HepG2 (cell line): ENCODE results near the gene STPG4. TPM values are rescaled to one million over a fixed set of nuclear protein-coding genes. Genes with fewer than 3 reads are reported as not detected.
A peak's percentile ranks its signal among the peaks of the same experiment; 100 is the strongest.

Experiments
- DPF2 ChIP-seq: sonication (generic); formaldehyde crosslinking; IDR thresholded peaks from 2 replicates; pipeline ENCODE4 v1.4.0; 2020; ENCODE audit warnings: mild to moderate bottlenecking, low read depth, missing genetic modification reagents, borderline replicate concordance
- ELF4 ChIP-seq: sonication (generic); formaldehyde crosslinking; IDR thresholded peaks from 2 replicates; pipeline ENCODE4 v1.5.0; 2020; ENCODE audit warnings: missing genetic modification reagents, mild to moderate bottlenecking, moderate library complexity, borderline replicate concordance
- GATA4 ChIP-seq: sonication (generic); IDR thresholded peaks from 2 replicates; pipeline ENCODE4 v1.6.1; 2016; ENCODE audit warnings: antibody characterized with exemption, low read depth, borderline replicate concordance
- KLF16 ChIP-seq, 2 experiments: sonication (generic) in 1 of 2; formaldehyde crosslinking in 1 of 2; IDR thresholded peaks; 2 replicates each; pipeline versions ENCODE4 v1.6.1 to v1.8.0; 2016 to 2023; ENCODE audit warnings: missing genetic modification reagents in 2 of 2, missing compliant biosample characterization in 1 of 2
- NR1H2 ChIP-seq: sonication (generic); formaldehyde crosslinking; IDR thresholded peaks from 2 replicates; pipeline ENCODE4 v1.8.1; 2022; ENCODE audit warnings: low read depth, missing genetic modification reagents, borderline replicate concordance
- SPEN ChIP-seq: sonication (generic); formaldehyde crosslinking; IDR thresholded peaks from 2 replicates; pipeline ENCODE4 v1.5.1; 2020; ENCODE audit warnings: low read depth, mild to moderate bottlenecking, missing genetic modification reagents
- TOE1 ChIP-seq: sonication (generic); formaldehyde crosslinking; IDR thresholded peaks from 2 replicates; pipeline ENCODE4 v1.4.0; 2020; ENCODE audit warnings: mild to moderate bottlenecking, missing genetic modification reagents
- ZNF275 ChIP-seq: sonication (generic); formaldehyde crosslinking; IDR thresholded peaks from 2 replicates; pipeline ENCODE4 v1.8.0; 2022; ENCODE audit warnings: missing genetic modification reagents, mild to moderate bottlenecking, inconsistent platforms, borderline replicate concordance
- ZNF451 ChIP-seq: sonication (generic); formaldehyde crosslinking; IDR thresholded peaks from 2 replicates; pipeline ENCODE4 v1.5.0; 2020; ENCODE audit warnings: mild to moderate bottlenecking, missing genetic modification reagents
- ZNF460 ChIP-seq: sonication (generic); formaldehyde crosslinking; IDR thresholded peaks from 2 replicates; pipeline ENCODE4 v1.5.1; 2020; ENCODE audit warnings: missing genetic modification reagents, mild to moderate bottlenecking, borderline replicate concordance
- ZNF709 ChIP-seq: sonication (generic); formaldehyde crosslinking; IDR thresholded peaks from 2 replicates; pipeline ENCODE4 v1.5.0; 2020; ENCODE audit warnings: mild to moderate bottlenecking, missing genetic modification reagents
- ZNF768 ChIP-seq: sonication (generic); formaldehyde crosslinking; IDR thresholded peaks from 2 replicates; pipeline ENCODE4 v1.4.0; 2020; ENCODE audit warnings: missing genetic modification reagents
- ZNF772 ChIP-seq: sonication (generic); formaldehyde crosslinking; IDR thresholded peaks from 2 replicates; pipeline ENCODE4 v1.5.0; 2020; ENCODE audit warnings: mild to moderate bottlenecking, missing genetic modification reagents
- ZSCAN12 ChIP-seq: sonication (generic); formaldehyde crosslinking; IDR thresholded peaks from 2 replicates; pipeline ENCODE4 v1.9.0; 2021; ENCODE audit warnings: mild to moderate bottlenecking, missing genetic modification reagents
- ZSCAN20 ChIP-seq: sonication (generic); formaldehyde crosslinking; IDR thresholded peaks from 2 replicates; pipeline ENCODE4 v1.4.0; 2020; ENCODE audit warnings: missing genetic modification reagents, mild to moderate bottlenecking, borderline replicate concordance
- ZZZ3 ChIP-seq: sonication (generic); formaldehyde crosslinking; IDR thresholded peaks from 2 replicates; pipeline ENCODE4 v1.4.0; 2020; ENCODE audit warnings: missing genetic modification reagents, mild to moderate bottlenecking, borderline replicate concordance
- polyA plus RNA-seq, 8 experiments: library from polyadenylated mRNA; depleted of rRNA in 3 of 8; stranded (reverse) in 7 of 8; unstranded in 1 of 8; fragments of >200 nt; fragmentation: Illumina TruSeq in 4 of 8; extraction: Trizol in 4 of 8; gene quantifications; 2 replicates each; pipeline versions ENCODE4 v1.2.1 to v1.2.3, GENCODE V29; 2011 to 2016; ENCODE audit warnings: low read depth in 4 of 8, missing spikeins in 1 of 8, mixed read lengths in 1 of 8; ENCODE audit not compliant: insufficient read depth in 1 of 8
- total RNA-seq, 5 experiments: library from RNA; depleted of rRNA; stranded (reverse); fragments of >200 nt; fragmentation: Illumina TruSeq; extraction: Trizol; gene quantifications; 2 replicates each; pipeline ENCODE4 v1.2.3, GENCODE V29; 2016; ENCODE audit warnings: low read depth in 1 of 5
- TF ChIP-seq, protein P1 (sequence below): sonication (generic); formaldehyde crosslinking; IDR thresholded peaks from 2 replicates; pipeline ENCODE4 v1.4.0; 2020; ENCODE audit warnings: missing genetic modification reagents
- TF ChIP-seq, protein P2 (sequence below): IDR thresholded peaks from 2 replicates; pipeline ENCODE4 v1.6.1; 2018; ENCODE audit warnings: missing genetic modification reagents, mild to moderate bottlenecking, missing compliant biosample characterization
- TF ChIP-seq, protein P3 (sequence below): sonication (generic); formaldehyde crosslinking; IDR thresholded peaks from 2 replicates; pipeline ENCODE4; 2020; ENCODE audit warnings: missing genetic modification reagents, mild to moderate bottlenecking, borderline replicate concordance

Gene STPG4
- total and polyA plus RNA-seq, 2 of the 13 experiments (the other 11 are each of a cell fraction or from before 2014, with no cell fraction given) = 0.11 to 0.15 TPM

DNA sequence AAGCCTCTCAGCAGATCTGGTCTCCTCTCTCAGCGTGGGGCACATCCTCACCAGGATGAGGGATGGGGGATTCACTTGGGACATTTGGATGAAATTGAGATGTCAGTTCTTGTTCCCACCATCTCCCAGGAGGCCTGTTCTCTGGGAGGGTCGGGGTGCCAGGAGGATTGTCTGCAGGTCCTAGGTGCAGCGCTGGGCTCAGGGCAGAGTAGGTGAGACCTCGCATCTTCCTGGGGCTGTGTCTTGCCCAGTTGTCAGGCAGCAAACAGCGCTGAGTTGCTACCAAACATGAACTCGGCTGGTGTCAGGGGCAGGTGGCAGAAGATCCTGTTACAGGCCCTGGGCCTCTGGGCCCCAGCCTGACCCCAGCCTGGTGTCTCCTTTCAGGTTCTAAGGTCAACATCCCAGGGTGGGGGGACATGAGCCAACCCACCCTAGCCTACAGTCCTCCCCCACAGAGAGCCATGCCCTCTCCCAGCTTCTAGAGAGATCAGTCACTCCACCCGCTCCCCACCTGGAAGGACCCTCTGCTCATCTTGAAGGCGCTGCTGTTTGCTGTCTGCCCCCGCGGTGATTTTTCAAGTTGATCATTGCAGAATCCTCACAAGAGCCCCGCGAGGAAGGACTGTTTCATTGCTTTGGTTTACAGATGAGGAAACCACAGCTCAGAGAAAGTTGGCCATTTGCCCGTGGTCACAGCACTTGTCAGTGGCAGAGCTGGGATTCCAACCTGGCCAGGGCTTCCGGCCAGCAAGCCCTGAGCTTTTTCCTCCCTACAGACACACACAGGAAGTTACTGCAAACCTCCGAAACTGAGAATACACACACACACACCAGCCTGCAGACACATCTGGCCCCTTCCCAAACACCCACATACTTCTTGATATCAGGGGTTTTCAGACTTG is 83.9 kb downstream of the STPG4 start (continued):
- TF ChIP-seq SPEN (CRISPR knock-in tag) (no peak; the same call in 1 of the 2 replicates), DPF2 (CRISPR knock-in tag) (peak; percentile 53; the same call in 1 of the 2 replicates), ZNF709 (CRISPR knock-in tag) (no peak), KLF16 (CRISPR knock-in tag; IDR thresholded peaks at IDR 0.05) (peak in 1 of 2 experiments; percentile 23; a peak in 1 of 4 replicates), ZNF460 (CRISPR knock-in tag) (no peak; the same call in 1 of the 2 replicates), ZNF768 (CRISPR knock-in tag) (peak; percentile 44; the same call in 1 of the 2 replicates), ZNF772 (peak; percentile 76), ZSCAN20 (CRISPR knock-in tag) (no peak), GATA4 (peak; percentile 49; the same call in 1 of the 2 replicates), ZZZ3 (CRISPR knock-in tag) (no peak), ZNF275 (no peak), ELF4 (CRISPR knock-in tag) (0 out of 2 replicates have a peak, but pooled peaks have one; percentile 78), ZSCAN12 (no peak), ZNF451 (CRISPR knock-in tag) (no peak), NR1H2 (CRISPR knock-in tag) (no peak), TOE1 (CRISPR knock-in tag) (no peak)
- TF ChIP-seq, protein P1, sequence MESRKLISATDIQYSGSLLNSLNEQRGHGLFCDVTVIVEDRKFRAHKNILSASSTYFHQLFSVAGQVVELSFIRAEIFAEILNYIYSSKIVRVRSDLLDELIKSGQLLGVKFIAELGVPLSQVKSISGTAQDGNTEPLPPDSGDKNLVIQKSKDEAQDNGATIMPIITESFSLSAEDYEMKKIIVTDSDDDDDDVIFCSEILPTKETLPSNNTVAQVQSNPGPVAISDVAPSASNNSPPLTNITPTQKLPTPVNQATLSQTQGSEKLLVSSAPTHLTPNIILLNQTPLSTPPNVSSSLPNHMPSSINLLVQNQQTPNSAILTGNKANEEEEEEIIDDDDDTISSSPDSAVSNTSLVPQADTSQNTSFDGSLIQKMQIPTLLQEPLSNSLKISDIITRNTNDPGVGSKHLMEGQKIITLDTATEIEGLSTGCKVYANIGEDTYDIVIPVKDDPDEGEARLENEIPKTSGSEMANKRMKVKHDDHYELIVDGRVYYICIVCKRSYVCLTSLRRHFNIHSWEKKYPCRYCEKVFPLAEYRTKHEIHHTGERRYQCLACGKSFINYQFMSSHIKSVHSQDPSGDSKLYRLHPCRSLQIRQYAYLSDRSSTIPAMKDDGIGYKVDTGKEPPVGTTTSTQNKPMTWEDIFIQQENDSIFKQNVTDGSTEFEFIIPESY (CRISPR knock-in tag) = no peak
- TF ChIP-seq, protein P2, sequence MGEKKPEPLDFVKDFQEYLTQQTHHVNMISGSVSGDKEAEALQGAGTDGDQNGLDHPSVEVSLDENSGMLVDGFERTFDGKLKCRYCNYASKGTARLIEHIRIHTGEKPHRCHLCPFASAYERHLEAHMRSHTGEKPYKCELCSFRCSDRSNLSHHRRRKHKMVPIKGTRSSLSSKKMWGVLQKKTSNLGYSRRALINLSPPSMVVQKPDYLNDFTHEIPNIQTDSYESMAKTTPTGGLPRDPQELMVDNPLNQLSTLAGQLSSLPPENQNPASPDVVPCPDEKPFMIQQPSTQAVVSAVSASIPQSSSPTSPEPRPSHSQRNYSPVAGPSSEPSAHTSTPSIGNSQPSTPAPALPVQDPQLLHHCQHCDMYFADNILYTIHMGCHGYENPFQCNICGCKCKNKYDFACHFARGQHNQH (CRISPR knock-in tag) = peak; percentile 82
- TF ChIP-seq, protein P3, sequence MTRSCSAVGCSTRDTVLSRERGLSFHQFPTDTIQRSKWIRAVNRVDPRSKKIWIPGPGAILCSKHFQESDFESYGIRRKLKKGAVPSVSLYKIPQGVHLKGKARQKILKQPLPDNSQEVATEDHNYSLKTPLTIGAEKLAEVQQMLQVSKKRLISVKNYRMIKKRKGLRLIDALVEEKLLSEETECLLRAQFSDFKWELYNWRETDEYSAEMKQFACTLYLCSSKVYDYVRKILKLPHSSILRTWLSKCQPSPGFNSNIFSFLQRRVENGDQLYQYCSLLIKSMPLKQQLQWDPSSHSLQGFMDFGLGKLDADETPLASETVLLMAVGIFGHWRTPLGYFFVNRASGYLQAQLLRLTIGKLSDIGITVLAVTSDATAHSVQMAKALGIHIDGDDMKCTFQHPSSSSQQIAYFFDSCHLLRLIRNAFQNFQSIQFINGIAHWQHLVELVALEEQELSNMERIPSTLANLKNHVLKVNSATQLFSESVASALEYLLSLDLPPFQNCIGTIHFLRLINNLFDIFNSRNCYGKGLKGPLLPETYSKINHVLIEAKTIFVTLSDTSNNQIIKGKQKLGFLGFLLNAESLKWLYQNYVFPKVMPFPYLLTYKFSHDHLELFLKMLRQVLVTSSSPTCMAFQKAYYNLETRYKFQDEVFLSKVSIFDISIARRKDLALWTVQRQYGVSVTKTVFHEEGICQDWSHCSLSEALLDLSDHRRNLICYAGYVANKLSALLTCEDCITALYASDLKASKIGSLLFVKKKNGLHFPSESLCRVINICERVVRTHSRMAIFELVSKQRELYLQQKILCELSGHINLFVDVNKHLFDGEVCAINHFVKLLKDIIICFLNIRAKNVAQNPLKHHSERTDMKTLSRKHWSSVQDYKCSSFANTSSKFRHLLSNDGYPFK (CRISPR knock-in tag) = no peak
